Measurements from ENCODE around the gene GNAT3. TPM values are rescaled to one million over a fixed set of nuclear protein-coding genes. Genes with fewer than 3 reads are reported as not detected.

GNAT3 gene
- total RNA-seq, 1 donor from 2014 or later: not detected

DNA sequence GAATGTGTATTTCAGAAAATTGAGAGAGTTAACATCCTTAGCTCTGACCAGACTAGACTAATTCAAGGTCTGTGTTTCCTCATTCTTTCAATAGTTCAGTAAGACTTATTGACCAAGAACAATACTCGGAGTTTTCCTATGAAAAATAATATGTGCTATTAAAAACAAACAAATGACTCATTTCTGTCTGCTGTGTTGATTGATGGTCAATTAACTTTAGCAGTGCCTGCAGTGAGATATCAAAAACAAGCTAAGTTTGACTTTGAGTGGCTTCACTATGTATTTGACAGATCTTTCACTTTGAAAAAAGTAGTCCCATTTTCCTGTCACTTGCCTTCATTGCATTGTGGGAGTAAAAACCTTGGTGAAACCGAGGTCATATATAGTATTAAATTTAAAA is 91.0 kb downstream of the GNAT3 start:
- no peak for DNase-seq (ENCODE audit: low read depth, low spot score)

DNA sequence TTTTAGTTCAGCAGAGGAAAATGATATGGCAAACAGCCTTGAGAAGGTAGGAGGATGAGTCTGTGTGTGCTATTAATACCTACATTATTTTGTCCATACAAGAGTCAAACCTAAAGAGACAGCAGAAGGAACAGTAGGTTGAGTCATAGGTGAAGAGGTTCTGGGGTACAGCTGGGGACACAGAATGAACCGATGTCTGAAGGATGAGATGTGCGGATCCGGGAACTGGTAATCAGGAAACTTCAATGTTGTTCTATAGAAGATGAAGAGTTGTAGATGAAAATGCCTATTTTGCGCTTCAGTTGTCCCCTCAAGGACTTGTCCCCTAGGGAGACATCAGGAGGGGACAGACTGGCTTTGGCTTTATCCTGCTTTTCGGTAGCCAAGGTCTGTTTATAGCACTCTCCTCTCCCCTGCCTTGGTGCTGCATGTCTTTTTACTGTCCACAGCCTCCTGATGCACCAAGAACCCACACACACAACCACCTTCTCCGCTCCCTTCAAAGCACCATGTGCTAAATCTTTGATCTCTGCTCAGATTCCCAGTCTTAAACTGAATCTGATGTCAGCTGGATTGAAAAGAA is 94.6 kb downstream of the GNAT3 start:
- no peak for DNase-seq (ENCODE audit: low read depth, low spot score)

DNA sequence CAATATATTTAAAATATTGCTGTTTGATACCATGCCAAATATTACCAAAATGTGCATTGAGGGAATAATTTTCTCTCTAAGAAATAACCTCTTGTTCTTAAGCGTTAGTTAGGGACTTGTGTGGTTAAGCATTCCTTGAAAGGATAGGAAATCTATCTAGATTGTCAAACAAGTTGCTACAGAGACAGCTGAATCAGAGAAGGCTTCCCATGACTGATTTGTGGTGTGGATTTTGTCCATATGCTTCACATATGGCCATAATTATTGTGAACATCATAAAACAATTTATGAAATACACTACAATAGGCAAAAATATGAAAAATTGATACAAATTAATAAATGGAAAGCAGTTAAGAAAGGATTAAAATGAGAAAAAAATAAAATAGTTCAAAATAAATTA is 96.3 kb downstream of the GNAT3 start:
- DNase-seq (ENCODE audit: low read depth, low spot score): no peak

DNA sequence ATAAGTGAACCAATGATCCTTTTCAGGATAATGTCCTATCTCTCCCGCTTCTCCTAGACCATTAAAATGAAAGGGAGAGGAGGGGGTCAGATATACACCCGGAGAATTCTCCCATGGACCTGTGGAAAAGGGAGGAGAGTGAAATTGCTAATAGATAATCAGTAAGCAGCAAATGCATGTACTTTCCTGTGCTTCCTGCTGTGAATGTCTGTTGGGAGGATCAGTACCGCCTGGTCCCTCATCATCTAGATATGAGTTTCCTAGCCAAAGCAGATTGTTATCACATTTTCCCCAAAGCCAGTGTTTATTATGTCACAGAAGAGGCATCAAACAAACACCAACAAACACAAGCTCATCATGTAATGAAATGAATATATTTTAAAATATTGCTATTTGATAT is 96.8 kb downstream of the GNAT3 start:
- DNase-seq (ENCODE audit: low read depth, low spot score): no peak

DNA sequence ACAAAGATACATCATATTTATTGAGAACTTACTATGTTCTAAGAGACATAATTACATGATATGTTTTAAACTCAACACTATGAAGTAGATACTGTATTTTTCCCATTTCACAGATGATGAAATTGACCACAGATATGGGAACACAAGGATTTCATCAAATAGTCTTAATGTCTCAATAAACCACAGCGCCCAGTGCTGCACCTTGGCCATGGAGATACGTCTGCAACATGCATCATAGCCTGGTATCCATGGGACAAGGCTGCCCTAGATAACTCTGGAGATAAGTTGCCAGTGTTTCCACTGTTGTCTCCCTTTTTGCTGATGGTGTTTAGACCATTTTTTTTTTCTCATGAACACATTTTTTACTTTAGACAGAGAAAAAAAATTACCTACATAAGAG is 97.5 kb downstream of the GNAT3 start:
- DNase-seq (ENCODE audit: low read depth, low spot score): no peak

DNA sequence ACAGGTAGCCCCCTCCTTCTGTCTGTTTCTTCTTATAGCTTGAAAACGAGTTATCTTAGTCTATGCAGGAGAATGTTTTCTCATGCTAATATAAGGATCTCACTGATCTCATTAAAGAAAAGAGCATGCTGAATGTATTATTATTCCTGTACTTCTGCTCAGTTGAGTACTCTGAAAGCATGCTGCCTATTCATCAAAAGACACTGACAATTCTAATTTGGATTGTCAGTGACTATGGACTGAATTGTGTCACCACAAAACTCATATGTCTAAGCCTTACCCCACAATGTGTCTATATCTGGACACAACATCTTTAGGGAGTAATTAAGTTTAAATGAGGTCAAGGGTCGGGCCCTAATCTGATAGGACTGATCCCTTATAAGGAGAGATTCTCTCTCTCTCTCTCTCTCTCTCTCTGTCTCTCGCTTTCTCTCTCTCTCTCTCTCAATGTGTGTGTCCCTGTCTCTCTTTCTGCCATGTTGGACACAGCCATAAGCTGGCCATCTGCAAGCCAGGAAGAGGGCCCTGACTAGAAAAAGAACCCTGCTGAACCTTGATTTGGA is 98.4 kb downstream of the GNAT3 start:
- no peak for DNase-seq (ENCODE audit: low read depth, low spot score)

DNA sequence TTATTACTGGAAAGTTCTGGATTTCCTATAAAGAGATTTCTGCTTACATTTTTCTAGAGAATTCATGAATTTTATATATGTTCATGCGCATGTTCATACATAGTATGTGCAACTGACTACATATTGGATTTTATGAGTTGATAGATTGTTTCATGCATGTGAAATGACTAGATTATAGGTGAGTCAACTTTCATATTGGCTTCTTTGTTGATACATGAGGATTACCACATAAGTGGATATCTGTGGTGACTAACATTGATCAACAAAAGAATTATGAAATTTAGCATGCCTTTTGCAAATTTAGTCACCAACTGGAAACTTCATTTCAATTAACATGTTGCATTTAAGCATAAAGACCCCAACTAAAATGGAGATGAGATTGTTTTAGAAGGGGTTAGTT is 99.0 kb downstream of the GNAT3 start:
- DNase-seq (ENCODE audit: low read depth, low spot score): no peak

DNA sequence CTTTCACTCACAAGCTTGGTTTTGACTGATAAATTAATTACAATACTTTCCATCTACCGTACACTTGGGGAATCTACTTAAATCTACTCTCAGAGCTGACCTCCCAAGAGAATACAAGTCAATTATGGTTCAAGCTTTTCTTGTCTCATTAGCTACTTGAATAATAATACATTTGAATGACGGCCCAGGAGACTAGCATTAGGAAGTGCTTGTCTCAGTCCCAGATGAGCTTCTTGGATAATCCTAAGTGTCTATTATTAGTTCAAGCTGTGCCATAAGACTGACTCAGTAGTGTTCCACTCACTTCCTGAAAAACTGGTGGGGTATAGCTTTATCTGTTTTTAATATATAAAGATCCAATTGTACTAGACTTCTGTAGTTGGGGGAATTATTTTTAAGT is 100.2 kb downstream of the GNAT3 start:
- DNase-seq (ENCODE audit: low read depth, low spot score): no peak

DNA sequence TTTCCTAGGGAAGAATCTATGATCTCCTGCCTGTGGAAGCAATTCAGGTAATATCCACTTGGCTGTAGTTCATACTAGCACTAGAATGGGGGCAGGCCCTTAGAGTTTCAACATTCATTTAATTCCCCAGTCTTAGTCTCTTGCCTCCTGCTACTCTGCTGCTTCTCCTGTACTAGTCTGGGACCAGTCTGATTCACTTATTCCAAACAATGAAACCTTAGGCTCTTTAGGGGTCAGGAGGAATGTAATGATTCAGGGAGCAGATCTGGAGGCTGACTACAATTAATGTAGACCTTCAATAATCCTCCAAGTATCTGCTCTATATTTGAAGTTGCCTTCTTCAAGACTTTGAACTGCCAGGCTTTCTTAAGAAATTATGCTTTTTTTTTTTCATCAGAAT is 101.8 kb downstream of the GNAT3 start:
- DNase-seq (ENCODE audit: low read depth, low spot score): no peak

Other genes with a start within 250 kb of the GNAT3 start
- 0.26 and 4.6 TPM in 2 replicates for gene CD36, start 126.6 kb upstream of the GNAT3 start, total RNA-seq

Data from pulmonary artery endothelial cell (primary cell).